LNCAP (cell line): ENCODE results near the gene CNNM4.

Experiments used
- TF ChIP-seq, protein P1 (sequence below): fragments of 450-650 bp; IDR thresholded peaks from 2 replicates; pipeline ENCODE4 v1.5.1; 2017; ENCODE audit warnings: mild to moderate bottlenecking

CNNM4 gene

GRCh38 chr2:96804986-96805385 lies 44.3 kb downstream of the CNNM4 start:
- TF ChIP-seq, protein P1, sequence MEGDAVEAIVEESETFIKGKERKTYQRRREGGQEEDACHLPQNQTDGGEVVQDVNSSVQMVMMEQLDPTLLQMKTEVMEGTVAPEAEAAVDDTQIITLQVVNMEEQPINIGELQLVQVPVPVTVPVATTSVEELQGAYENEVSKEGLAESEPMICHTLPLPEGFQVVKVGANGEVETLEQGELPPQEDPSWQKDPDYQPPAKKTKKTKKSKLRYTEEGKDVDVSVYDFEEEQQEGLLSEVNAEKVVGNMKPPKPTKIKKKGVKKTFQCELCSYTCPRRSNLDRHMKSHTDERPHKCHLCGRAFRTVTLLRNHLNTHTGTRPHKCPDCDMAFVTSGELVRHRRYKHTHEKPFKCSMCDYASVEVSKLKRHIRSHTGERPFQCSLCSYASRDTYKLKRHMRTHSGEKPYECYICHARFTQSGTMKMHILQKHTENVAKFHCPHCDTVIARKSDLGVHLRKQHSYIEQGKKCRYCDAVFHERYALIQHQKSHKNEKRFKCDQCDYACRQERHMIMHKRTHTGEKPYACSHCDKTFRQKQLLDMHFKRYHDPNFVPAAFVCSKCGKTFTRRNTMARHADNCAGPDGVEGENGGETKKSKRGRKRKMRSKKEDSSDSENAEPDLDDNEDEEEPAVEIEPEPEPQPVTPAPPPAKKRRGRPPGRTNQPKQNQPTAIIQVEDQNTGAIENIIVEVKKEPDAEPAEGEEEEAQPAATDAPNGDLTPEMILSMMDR: no peak

- TF ChIP-seq, protein P1: no peak
Measured at GRCh38 chr2:96806468-96807126, 45.9 kb downstream of the CNNM4 start.

GRCh38 chr2:96807127-96807471 lies 46.4 kb downstream of the CNNM4 start:
- TF ChIP-seq, protein P1: no peak

GRCh38 chr2:96808176-96808837 lies 47.6 kb downstream of the CNNM4 start:
- TF ChIP-seq, protein P1: no peak

GRCh38 chr2:96809216-96809882 lies 48.6 kb downstream of the CNNM4 start:
- TF ChIP-seq, protein P1: no peak

- TF ChIP-seq, protein P1: no peak
Measured at GRCh38 chr2:96809951-96810782, 49.5 kb downstream of the CNNM4 start.

DNA sequence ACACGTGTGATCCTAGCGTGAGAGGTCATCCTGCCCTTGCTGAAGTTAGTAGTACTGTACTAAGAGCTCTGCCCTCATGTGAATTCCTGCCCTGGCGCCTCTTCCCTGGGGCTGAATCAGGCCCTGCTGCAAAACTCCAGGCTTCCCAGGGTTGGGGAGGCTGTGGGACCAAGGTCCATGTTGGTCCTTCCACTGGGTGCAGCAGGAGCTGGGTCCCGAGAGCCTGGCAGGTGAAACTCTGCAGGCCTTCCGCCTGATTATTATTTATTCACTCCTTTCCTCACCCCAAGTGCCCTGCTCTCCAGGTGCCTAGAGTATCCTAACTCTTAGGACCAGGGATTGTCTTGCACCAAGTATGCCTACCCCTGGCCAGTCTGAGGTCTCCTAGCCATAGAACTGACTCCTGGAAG lies 50.1 kb downstream of the CNNM4 start:
- TF ChIP-seq, protein P1: no peak
